Measurements from ENCODE around the gene ACIN1.

- TF ChIP-seq CTCF (IDR thresholded peaks at IDR 0.05 in 2 of 3, conservative IDR thresholded peaks at IDR 0.05 in 1 of 3; ENCODE audit: control insufficient read depth in 2 of 3, extremely low read depth in 1 of 3, insufficient read depth in 1 of 3, low read depth in 3 of 3, low read length in 3 of 3) = no peak
- TF ChIP-seq, protein P1, sequence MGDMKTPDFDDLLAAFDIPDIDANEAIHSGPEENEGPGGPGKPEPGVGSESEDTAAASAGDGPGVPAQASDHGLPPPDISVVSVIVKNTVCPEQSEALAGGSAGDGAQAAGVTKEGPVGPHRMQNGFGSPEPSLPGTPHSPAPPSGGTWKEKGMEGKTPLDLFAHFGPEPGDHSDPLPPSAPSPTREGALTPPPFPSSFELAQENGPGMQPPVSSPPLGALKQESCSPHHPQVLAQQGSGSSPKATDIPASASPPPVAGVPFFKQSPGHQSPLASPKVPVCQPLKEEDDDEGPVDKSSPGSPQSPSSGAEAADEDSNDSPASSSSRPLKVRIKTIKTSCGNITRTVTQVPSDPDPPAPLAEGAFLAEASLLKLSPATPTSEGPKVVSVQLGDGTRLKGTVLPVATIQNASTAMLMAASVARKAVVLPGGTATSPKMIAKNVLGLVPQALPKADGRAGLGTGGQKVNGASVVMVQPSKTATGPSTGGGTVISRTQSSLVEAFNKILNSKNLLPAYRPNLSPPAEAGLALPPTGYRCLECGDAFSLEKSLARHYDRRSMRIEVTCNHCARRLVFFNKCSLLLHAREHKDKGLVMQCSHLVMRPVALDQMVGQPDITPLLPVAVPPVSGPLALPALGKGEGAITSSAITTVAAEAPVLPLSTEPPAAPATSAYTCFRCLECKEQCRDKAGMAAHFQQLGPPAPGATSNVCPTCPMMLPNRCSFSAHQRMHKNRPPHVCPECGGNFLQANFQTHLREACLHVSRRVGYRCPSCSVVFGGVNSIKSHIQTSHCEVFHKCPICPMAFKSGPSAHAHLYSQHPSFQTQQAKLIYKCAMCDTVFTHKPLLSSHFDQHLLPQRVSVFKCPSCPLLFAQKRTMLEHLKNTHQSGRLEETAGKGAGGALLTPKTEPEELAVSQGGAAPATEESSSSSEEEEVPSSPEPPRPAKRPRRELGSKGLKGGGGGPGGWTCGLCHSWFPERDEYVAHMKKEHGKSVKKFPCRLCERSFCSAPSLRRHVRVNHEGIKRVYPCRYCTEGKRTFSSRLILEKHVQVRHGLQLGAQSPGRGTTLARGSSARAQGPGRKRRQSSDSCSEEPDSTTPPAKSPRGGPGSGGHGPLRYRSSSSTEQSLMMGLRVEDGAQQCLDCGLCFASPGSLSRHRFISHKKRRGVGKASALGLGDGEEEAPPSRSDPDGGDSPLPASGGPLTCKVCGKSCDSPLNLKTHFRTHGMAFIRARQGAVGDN (IDR thresholded peaks at IDR 0.05) = no peak
- no peak for TF ChIP-seq TAF1 (IDR thresholded peaks at IDR 0.05; ENCODE audit: borderline replicate concordance, low read depth, low read length)
Observed at GRCh38 chr14:23062002-23062401, 32.9 kb downstream of the ACIN1 start.

All from GM12878 (cell line).